Measurements from ENCODE around the gene SENP5.

SENP5 gene

GRCh38 chr3:196969660-196970546 lies 102.2 kb downstream of the SENP5 start:
- peak; percentile 55 to 75 for DNase-seq

- DNase-seq: no peak
Measured at GRCh38 chr3:196970547-196971093, 102.9 kb downstream of the SENP5 start.

- no peak for DNase-seq
Measured at GRCh38 chr3:196971094-196971698, 103.5 kb downstream of the SENP5 start.

- DNase-seq: no peak
Measured at GRCh38 chr3:196974661-196975060, 106.9 kb downstream of the SENP5 start.

- DNase-seq: no peak
Measured at GRCh38 chr3:196975349-196975748, 107.6 kb downstream of the SENP5 start.

- no peak for DNase-seq
Measured at GRCh38 chr3:196976941-196977340, 109.2 kb downstream of the SENP5 start.

- DNase-seq: no peak
Measured at GRCh38 chr3:196979545-196979944, 111.8 kb downstream of the SENP5 start.

- DNase-seq: no peak
Measured at GRCh38 chr3:196981657-196982056, 113.9 kb downstream of the SENP5 start.

GRCh38 chr3:196983186-196983585 lies 115.5 kb downstream of the SENP5 start:
- no peak for DNase-seq
